ENCODE data around the gene CCL5.

GRCh38 chr17:35841101-35841500, 39.1 kb downstream of the CCL5 start:
- no peak for TF ChIP-seq CTCF (IDR thresholded peaks at IDR 0.05)
- TF ChIP-seq POLR2A (IDR thresholded peaks at IDR 0.05): no peak
